ENCODE data around the gene TRPM7.

DNA sequence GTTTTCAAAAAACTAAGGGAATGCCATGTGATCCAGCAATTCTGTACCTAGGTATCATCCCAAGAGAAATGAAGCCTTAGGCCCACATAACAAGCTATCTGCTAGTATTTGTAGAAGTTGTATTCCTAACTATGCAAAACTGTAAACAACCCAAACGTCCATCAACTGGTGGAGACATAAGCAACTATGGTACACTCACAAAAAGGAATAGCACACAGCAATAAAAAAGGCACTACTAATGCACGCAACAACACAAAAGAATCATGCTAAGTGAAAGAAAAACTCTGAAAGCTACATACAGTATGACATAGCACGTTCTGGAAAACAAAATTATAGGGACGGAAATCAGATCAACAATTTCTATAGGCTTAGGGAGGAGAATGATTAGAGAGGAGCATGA lies 155.4 kb downstream of the TRPM7 start:
- TF ChIP-seq, protein P1, sequence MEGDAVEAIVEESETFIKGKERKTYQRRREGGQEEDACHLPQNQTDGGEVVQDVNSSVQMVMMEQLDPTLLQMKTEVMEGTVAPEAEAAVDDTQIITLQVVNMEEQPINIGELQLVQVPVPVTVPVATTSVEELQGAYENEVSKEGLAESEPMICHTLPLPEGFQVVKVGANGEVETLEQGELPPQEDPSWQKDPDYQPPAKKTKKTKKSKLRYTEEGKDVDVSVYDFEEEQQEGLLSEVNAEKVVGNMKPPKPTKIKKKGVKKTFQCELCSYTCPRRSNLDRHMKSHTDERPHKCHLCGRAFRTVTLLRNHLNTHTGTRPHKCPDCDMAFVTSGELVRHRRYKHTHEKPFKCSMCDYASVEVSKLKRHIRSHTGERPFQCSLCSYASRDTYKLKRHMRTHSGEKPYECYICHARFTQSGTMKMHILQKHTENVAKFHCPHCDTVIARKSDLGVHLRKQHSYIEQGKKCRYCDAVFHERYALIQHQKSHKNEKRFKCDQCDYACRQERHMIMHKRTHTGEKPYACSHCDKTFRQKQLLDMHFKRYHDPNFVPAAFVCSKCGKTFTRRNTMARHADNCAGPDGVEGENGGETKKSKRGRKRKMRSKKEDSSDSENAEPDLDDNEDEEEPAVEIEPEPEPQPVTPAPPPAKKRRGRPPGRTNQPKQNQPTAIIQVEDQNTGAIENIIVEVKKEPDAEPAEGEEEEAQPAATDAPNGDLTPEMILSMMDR (IDR thresholded peaks at IDR 0.05): no peak
- TF ChIP-seq POLR2A (IDR thresholded peaks at IDR 0.05) (no peak), POLR2AphosphoS5 (IDR thresholded peaks at IDR 0.05; ENCODE audit: insufficient read depth in 1 of 2, low read depth in 1 of 2) (no peak)
